GM12892 (cell line): ENCODE measurements around the gene GDNF.

Experiments
- POLR2A ChIP-seq: IDR thresholded peaks from 2 replicates; pipeline ENCODE4 v1.6.1; 2011; ENCODE audit warnings: low read depth, low read length, control low read depth
- POLR2AphosphoS5 ChIP-seq: IDR thresholded peaks from 2 replicates; pipeline ENCODE4 v1.6.1; 2011; ENCODE audit warnings: low read depth, low read length, control low read depth
- TAF1 ChIP-seq: IDR thresholded peaks from 2 replicates; pipeline ENCODE4 v1.6.1; 2011; ENCODE audit warnings: low read depth, mild to moderate bottlenecking, control low read depth, low read length, borderline replicate concordance

DNA sequence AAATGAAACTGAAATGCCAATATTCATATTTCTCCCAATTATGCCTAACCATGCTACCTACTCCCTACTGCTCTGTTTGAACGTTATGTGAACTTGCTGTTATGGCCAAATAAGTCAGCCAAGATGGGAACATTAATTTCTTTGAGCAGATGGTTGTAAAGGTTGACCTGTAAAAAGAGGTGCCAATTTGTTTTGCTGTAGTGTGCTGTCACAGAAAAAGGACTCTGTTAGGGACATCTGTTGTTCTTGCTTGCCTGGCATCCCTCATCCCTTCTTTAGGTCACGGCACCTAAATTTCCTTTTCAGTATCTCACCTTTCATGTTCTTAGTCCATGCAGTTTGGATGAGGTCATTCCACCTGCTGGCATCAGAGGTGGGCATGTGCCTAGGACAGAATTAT lies 35.4 kb downstream of the GDNF start:
- TF ChIP-seq POLR2AphosphoS5, result no peak
- TF ChIP-seq POLR2A, result no peak
- TF ChIP-seq TAF1, result no peak
